Common myeloid progenitor, CD34-positive (primary cell): ENCODE results near the gene TRIM37.

ENCODE experiments used
- CTCF ChIA-PET: fragments of 350-600 bp; sonication (Branson Sonifier 250); formaldehyde crosslinking; loops from one replicate; lab custom pipeline; 2021; ENCODE audit warnings: antibody characterized with exemption; lab: Charles Lee
- POLR2A ChIA-PET: fragments of 350-600 bp; sonication (Branson Sonifier 250); formaldehyde crosslinking; loops from one replicate; lab custom pipeline; 2021; ENCODE audit warnings: antibody characterized with exemption; lab: Charles Lee
- DNase-seq, 3 donors: peaks; one replicate each; pipeline versions ENCODE4 v3.0.0 to v3.0.0-alpha.2; 2013
- H3K27ac ChIP-seq, 2 experiments: 1 replicate in 1 of 2; 2 replicates in 1 of 2; pipeline ENCODE4 v1.7.0; 2013; ENCODE audit warnings: inconsistent platforms in 2 of 2, low read length in 2 of 2, mild to moderate bottlenecking in 2 of 2, low read depth in 1 of 2, moderate library complexity in 1 of 2; ENCODE audit not compliant: severe bottlenecking in 2 of 2, insufficient read depth in 1 of 2, poor library complexity in 1 of 2
- H3K27me3 ChIP-seq, 5 experiments: replicated peaks in 2 of 5; 1 replicate in 3 of 5; 2 replicates in 2 of 5; pipeline versions ENCODE4 v1.6.1 to v1.7.0; 2013; ENCODE audit warnings: low read length in 4 of 5, mild to moderate bottlenecking in 2 of 5, moderate library complexity in 2 of 5, inconsistent platforms in 1 of 5; ENCODE audit not compliant: insufficient read depth in 5 of 5, control insufficient read depth in 4 of 5
- H3K36me3 ChIP-seq, 4 experiments: 1 replicate in 2 of 4; 2 replicates in 2 of 4; pipeline versions ENCODE4 v1.6.1 to v1.7.0; 2013; ENCODE audit warnings: low read length in 3 of 4, control low read depth in 1 of 4, mild to moderate bottlenecking in 1 of 4; ENCODE audit not compliant: control insufficient read depth in 4 of 4, insufficient read depth in 4 of 4
- H3K4me1 ChIP-seq, 4 experiments: 1 replicate in 3 of 4; 2 replicates in 1 of 4; pipeline versions ENCODE4 v1.6.1 to v1.7.1; 2013; ENCODE audit warnings: low read length in 3 of 4, mild to moderate bottlenecking in 3 of 4, control low read depth in 1 of 4, inconsistent platforms in 1 of 4, moderate library complexity in 1 of 4; ENCODE audit not compliant: control insufficient read depth in 4 of 4, insufficient read depth in 4 of 4; ENCODE audit errors: control extremely low read depth in 1 of 4
- H3K4me3 ChIP-seq, 7 experiments: 1 replicate in 4 of 7; 2 replicates in 3 of 7; pipeline versions ENCODE4 v1.5.1 to v1.7.0; 2013; ENCODE audit warnings: mild to moderate bottlenecking in 7 of 7, low read length in 6 of 7, moderate library complexity in 6 of 7, inconsistent platforms in 2 of 7, low read depth in 2 of 7, control low read depth in 1 of 7; ENCODE audit not compliant: insufficient read depth in 4 of 7, control insufficient read depth in 1 of 7; ENCODE audit errors: extremely low read depth in 1 of 7
- H3K9me3 ChIP-seq, 5 experiments: 1 replicate in 4 of 5; 2 replicates in 1 of 5; pipeline versions ENCODE4 v1.6.1 to v1.7.1; 2013; ENCODE audit warnings: low read length in 4 of 5, mild to moderate bottlenecking in 2 of 5, inconsistent platforms in 1 of 5, low read depth in 1 of 5, moderate library complexity in 1 of 5; ENCODE audit not compliant: control insufficient read depth in 4 of 5, insufficient read depth in 2 of 5; ENCODE audit errors: control extremely low read depth in 1 of 5
- WGBS: methylation state at CpG from one replicate; pipeline ENCODE4 v1.1.5; 2013; ENCODE audit not compliant: insufficient coverage; 5-methylcytosine and 5-hydroxymethylcytosine counted together

The TRIM37 gene

GRCh38 chr17:59024916-59025315, 81.8 kb downstream of the TRIM37 start:
- ChIA-PET CTCF (no interaction called here), POLR2A (no interaction called here)
- Histone ChIP-seq H3K36me3 (peaks cover 4 to 27% (median 14%) of the 10 kb centered on the region in 4 experiments), H3K27me3 (no peaks in the 10 kb centered on the region), H3K4me1 (no peaks in the 10 kb centered on the region), H3K4me3 (no peak overlapping the region), H3K9me3 (no peaks in the 10 kb centered on the region), H3K27ac (no peak overlapping the region)
- DNase-seq: no peak
- 100% methylated on average over 1 of the region's 2 CpGs for WGBS

GRCh38 chr17:59018019-59018418, 88.7 kb downstream of the TRIM37 start:
- Histone ChIP-seq H3K4me3 (no peak overlapping the region), H3K4me1 (no peaks in the 10 kb centered on the region), H3K36me3 (peaks cover 0 to 19% (median 11%) of the 10 kb centered on the region in 4 experiments), H3K27ac (no peak overlapping the region), H3K27me3 (no peaks in the 10 kb centered on the region), H3K9me3 (no peaks in the 10 kb centered on the region)
- 100% methylated on average over 1 of the region's 1 CpG for WGBS
- POLR2A ChIA-PET: interaction anchor here (0.7 kb wide), 1 partner anchor 483 kb away, joined by 4 read pairs; no protein-coding TSS in a partner anchor
- DNase-seq: no peak
- CTCF ChIA-PET: interaction anchor here (1.0 kb wide), 1 partner anchor 433 kb away, joined by 5 read pairs; no protein-coding TSS in a partner anchor

GRCh38 chr17:59011975-59012374, 94.7 kb downstream of the TRIM37 start:
- 83% methylated on average over 1 of the region's 2 CpGs for WGBS
- peaks cover 6 to 45% (median 26%) of the 10 kb centered on the region in 4 experiments for H3K36me3 ChIP-seq
- H3K4me3 ChIP-seq: no peak overlapping the region
- POLR2A ChIA-PET: no interaction called here
- H3K4me1 ChIP-seq: no peaks in the 10 kb centered on the region
- H3K27me3 ChIP-seq: no peaks in the 10 kb centered on the region
- no peaks in the 10 kb centered on the region for H3K9me3 ChIP-seq
- no peak for DNase-seq
- CTCF ChIA-PET: no interaction called here
- H3K27ac ChIP-seq: no peak overlapping the region

GRCh38 chr17:59010026-59010425, 96.7 kb downstream of the TRIM37 start:
- CTCF ChIA-PET: interaction anchor here (1.2 to 2.8 kb wide), 2 partner anchors 299 to 421 kb away, joined by 3 to 9 read pairs; no protein-coding TSS in a partner anchor
- 78% methylated on average over 2 of the region's 2 CpGs for WGBS
- POLR2A ChIA-PET: no interaction called here
- no peak for DNase-seq
- Histone ChIP-seq H3K4me1 (no peaks in the 10 kb centered on the region), H3K36me3 (peaks cover 6 to 41% (median 18%) of the 10 kb centered on the region in 4 experiments), H3K4me3 (no peak overlapping the region), H3K27ac (no peak overlapping the region), H3K27me3 (no peaks in the 10 kb centered on the region), H3K9me3 (no peaks in the 10 kb centered on the region)

GRCh38 chr17:59008737-59009136, 97.9 kb downstream of the TRIM37 start:
- POLR2A ChIA-PET: no interaction called here
- H3K27ac ChIP-seq: no peak overlapping the region
- no peak overlapping the region for H3K4me3 ChIP-seq
- WGBS: 92% methylated on average over 2 of the region's 2 CpGs
- H3K4me1 ChIP-seq: peaks cover 0 to 9% (median 4%) of the 10 kb centered on the region in 4 experiments
- CTCF ChIA-PET: interaction anchor here (0.6 to 2.8 kb wide), 3 partner anchors 298 to 475 kb away, joined by 3 to 9 read pairs (median 4); no protein-coding TSS in a partner anchor
- H3K27me3 ChIP-seq: no peaks in the 10 kb centered on the region
- no peak for DNase-seq
- H3K36me3 ChIP-seq: peaks cover 6 to 37% (median 18%) of the 10 kb centered on the region in 4 experiments
- H3K9me3 ChIP-seq: no peaks in the 10 kb centered on the region

GRCh38 chr17:59007995-59008394, 98.7 kb downstream of the TRIM37 start:
- ChIA-PET CTCF (interaction anchor here (1.1 to 2.8 kb wide), 3 partner anchors 300 to 474 kb away, joined by 3 to 9 read pairs (median 3); no protein-coding TSS in a partner anchor), POLR2A (interaction anchor here (0.7 kb wide), 1 partner anchor 377 kb away, joined by 3 read pairs; no protein-coding TSS in a partner anchor)
- DNase-seq: no peak
- Histone ChIP-seq H3K4me3 (no peak overlapping the region), H3K36me3 (peaks cover 6 to 33% (median 18%) of the 10 kb centered on the region in 4 experiments), H3K4me1 (peaks cover 0 to 10% (median 6%) of the 10 kb centered on the region in 4 experiments), H3K27me3 (no peaks in the 10 kb centered on the region), H3K27ac (peak overlapping the region; percentile 15), H3K9me3 (no peaks in the 10 kb centered on the region)
- 100% methylated on average over 1 of the region's 2 CpGs for WGBS
